Cardiac fibroblast (primary cell): ENCODE results near the gene IBTK.
"Not testable (repeated sequence)": the region's sequence is repeated elsewhere in the genome, so short reads cannot be mapped to it uniquely, and the experiment has no call there.

ENCODE experiments used
- DNase-seq, 2 donors: peaks; one replicate each; pipeline versions ENCODE4 v3.0.0 to v3.0.0-alpha.2; 2010; ENCODE audit warnings: low read depth in 2 of 2
- H3K4me3 ChIP-seq, 2 donors: replicated peaks in 1 of 2; 1 replicate in 1 of 2; 2 replicates in 1 of 2; pipeline ENCODE4 v1.5.1; 2011; ENCODE audit warnings: low read depth in 2 of 2, low read length in 2 of 2, mild to moderate bottlenecking in 2 of 2, moderate library complexity in 1 of 2
- CTCF ChIP-seq: IDR thresholded peaks from one replicate; pipeline ENCODE4 v1.5.1; 2011; ENCODE audit warnings: low read depth, mild to moderate bottlenecking, low read length, inconsistent platforms

IBTK gene

GRCh38 chr6:82178077-82178758 lies 69.3 kb downstream of the IBTK start:
- DNase-seq, result peak; percentile 65 to 75
- H3K4me3 ChIP-seq, result no peak overlapping the region
- peak; percentile 59 for TF ChIP-seq CTCF

GRCh38 chr6:82176616-82177015 lies 70.9 kb downstream of the IBTK start:
- H3K4me3 ChIP-seq, result no peak overlapping the region
- DNase-seq, result peak; percentile 34 to 57
- no peak for TF ChIP-seq CTCF

- no peak for TF ChIP-seq CTCF
- no peak for DNase-seq
- no peak overlapping the region for H3K4me3 ChIP-seq
These were observed 75.0 kb downstream of the IBTK start for GRCh38 chr6:82172594-82172993.

- DNase-seq, result no peak
- TF ChIP-seq CTCF, result no peak
- no peak overlapping the region for H3K4me3 ChIP-seq
These were observed 78.2 kb downstream of the IBTK start for GRCh38 chr6:82169138-82169876.

GRCh38 chr6:82166493-82166892 lies 81.1 kb downstream of the IBTK start:
- H3K4me3 ChIP-seq, result no peak overlapping the region
- TF ChIP-seq CTCF, result no peak
- DNase-seq, result no peak

GRCh38 chr6:82160255-82160990 lies 87.1 kb downstream of the IBTK start:
- TF ChIP-seq CTCF, result no peak
- H3K4me3 ChIP-seq, result no peak overlapping the region
- no peak for DNase-seq

GRCh38 chr6:82152786-82153185 lies 94.8 kb downstream of the IBTK start:
- DNase-seq, H3K4me3 ChIP-seq: not testable (repeated sequence)

- not testable (repeated sequence) for H3K4me3 ChIP-seq, DNase-seq
These were observed 96.4 kb downstream of the IBTK start for GRCh38 chr6:82151147-82151546.
